HG03025 (cell line): ENCODE measurements around the gene TANGO6.

Experiments
- ATAC-seq: cut with Tn5 transposase; IDR thresholded peaks from one replicate; pipeline ENCODE4 v1.9.1; 2021; ENCODE audit warnings: mild to moderate bottlenecking, moderate library complexity; ENCODE audit not compliant: unreplicated experiment, low FRiP score

Gene TANGO6

DNA sequence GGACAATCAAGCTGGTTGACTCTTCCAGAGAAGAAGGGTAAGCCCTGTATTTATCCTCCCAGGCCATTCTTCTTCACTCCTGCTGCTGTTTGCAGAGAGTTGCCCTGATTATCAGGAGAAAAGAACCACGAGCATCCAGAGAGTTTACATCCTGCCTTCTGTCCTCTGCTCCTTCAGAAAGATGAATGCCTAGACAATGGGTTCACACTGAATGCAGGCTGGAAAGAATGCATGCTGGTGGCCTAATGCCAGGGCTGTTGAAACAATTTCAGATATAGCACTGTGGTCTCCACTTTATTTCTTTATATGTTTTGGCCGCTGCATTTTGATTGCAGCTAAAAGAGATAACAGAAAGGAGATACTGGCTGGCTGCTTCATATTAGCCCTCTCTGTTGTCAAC, 241.0 kb downstream of the TANGO6 start:
- ATAC-seq: no peak

DNA sequence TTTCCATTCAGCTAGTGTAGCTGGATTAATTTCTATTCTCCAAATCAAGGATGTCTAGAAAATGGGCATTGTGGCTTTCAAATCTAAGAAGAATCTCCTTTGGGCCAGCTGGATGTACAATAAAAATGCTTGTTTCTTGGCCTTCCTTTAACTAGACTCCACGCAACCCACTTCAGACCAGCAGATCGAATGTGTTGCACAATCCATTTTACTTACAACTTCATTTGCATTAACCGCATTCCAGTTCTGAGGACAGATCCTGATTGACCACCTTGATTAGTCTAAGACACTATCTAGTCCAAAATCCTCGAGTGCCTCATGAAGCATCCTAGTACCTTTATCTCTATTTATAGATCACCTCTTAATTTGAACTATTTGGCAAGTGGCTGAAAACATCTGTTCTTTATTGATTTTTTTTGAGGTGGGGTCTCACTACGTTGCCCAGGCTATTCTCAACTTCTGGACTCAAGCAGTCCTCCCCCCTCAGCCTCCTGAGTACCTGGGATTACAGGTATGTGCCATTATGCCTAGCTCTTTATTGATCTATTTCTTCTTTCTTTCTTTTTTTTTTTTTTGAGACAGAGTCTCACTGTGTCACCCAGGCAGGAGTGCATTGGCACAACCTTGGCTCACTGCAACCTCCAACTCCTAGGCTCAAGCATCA, 241.8 kb downstream of the TANGO6 start:
- ATAC-seq: no peak

DNA sequence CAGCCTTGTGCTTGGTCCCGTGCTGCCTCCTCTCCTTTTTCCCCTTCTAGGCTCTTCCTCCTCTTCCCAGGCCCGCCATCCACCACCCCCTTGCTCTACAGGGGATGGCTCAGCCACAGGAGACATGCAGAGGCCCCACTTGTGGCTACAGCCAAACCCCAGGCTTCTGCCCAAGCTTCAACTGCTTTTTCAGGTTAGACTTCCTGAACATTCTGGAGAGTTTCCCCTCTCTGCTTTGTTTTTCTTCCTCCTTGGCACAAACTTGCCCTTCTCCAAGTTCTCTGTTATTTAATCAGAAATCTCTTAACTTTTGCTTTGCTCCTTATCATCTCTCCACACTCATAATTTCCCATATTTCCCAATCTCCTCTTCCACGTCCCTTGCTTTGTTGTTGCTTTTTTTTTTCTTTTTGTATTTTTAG, 243.8 kb downstream of the TANGO6 start:
- no peak for ATAC-seq

DNA sequence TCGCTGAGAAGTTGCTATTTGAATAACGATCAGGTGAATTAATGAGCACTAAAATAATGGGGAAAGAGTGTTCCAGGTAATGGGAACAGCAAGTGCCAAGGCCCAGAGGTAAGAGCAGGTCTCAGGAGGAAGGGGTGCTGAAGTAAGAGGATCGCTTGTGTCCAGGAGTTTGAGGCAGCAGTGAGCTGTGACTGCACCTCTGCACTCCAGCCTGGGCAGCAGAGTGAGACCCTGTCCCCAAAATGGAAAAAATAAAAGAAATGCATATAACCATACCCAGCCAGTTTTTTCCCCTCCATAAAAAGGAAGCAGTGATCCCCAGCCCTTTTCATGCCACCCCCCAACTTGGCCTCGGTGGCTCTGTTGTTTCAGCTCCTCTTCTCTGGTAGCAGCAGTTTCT, 245.4 kb downstream of the TANGO6 start:
- no peak for ATAC-seq

DNA sequence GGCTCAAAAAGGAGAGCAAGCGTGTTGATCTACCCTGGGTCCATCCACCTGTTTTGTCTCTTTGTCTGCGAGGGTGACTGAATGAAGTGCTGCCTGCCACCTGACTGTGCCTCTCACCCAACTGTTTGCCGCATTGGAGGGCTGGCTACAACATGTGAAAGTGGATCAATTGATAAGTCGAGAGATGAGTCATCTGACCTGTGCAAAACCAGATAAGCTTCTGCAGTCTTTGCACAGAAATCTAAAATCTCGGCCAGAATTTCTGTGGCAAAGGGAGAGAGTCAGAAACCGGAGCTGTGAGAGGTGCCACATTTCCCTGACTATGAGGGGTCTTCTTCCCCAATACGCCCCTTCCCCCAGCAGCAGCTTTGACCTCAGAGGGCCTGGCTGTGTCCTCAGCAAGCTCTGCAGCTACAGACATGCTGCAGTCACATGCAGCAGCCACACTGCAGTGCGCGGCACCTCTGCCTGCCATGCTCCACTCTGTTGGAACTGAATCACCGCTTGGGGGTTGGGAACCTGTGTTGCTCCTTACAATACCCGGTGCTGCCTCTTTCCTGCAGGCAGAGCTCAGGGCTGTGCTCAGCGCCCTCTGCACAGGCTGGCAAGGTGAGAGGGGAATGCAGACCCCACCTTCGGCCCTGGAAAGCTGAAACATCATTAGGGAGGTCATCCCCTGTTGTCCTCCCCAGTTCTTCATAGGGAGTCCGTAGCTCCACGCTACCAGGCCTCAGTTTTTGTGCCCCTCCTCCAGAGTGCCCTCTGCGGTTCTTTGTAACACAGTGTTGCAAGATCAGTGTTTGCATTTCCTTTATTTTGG, 246.0 kb downstream of the TANGO6 start:
- no peak for ATAC-seq

DNA sequence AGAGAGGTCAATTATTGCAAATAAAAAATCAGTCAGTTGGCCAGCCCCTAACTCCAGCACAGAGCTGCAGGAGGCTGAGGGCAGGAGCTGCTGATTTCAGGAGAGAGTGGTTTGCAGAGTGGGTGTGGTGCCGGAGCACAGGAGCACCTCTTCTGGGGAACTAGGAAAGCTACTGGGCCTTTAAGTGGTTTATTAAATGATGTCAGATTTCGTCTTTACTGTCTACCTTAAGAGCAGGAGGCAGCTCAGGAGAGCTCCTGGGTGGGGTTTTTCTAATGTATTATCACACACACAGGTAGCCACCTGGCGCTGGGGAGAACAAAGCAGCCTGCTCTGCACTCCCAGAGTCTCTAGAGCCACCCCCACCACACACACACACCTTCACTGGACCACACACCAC, 250.6 kb downstream of the TANGO6 start:
- ATAC-seq: no peak

DNA sequence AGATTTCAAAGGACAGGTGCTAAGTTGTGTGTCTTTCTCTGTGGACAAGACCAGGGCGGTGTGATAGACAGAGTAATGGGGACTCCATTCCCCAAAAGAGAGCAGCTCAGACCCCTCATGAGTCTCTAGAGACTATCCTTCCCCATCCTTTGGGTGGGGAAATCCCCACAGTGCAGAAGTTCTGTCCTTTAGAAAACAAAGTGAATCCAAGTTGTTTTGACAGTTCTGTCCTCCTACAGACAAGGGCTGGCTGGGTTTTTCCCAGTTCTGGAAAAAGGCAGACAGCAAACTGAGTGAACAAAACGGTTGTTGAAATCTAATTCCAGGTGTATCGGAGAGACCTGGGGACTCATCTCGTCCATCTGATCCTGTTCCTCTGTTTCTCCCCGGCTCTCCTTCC, 251.2 kb downstream of the TANGO6 start:
- ATAC-seq: no peak

DNA sequence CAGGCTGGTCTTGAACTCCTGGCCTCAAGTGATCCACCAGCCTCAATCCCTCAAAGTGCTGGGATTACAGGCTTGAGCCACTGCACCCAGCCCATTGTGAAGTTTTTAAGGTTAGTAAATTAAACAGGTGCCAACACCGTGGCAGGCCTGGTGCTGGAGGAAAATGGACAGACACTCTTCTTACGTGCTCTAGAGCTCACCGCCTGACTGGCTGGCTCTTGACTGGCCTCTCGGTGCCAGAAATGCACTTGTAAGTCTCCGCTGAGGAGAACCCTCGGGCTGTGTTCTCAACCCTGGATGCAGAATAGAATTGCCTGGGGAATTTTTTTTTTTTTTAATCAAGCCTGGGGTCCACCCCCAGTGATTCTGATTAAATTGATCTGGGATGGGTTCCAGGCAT, 251.9 kb downstream of the TANGO6 start:
- no peak for ATAC-seq

DNA sequence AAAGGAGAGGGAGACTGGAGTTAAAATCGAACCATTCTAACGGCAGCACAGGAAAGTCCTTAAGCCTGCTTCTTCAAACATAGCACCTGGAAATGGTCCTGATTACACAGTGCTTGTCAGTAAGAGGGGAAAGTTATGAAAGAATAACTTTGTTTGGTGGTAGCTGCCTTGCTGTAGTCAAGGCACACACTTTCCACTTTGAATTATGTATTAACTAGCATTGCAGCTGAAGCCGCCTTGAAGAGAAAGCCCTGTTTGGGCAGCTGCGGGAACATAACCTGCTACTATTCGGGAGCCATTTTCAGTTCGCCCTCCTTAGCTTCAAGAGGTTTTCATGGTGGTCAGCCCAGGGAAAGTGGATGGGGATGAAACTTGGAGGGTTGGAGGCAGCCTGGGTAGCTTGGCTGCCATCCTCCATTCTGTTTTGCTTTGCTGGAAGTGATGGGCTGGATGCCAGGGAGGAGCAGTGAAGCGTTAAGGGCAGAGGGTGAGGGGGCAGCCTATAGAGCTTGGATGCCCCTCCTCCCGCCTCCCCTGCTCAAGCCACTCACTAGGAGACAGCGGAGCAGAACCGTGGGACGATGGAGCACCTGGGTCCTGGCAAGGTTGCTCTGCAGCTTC, 256.9 kb downstream of the TANGO6 start:
- no peak for ATAC-seq

DNA sequence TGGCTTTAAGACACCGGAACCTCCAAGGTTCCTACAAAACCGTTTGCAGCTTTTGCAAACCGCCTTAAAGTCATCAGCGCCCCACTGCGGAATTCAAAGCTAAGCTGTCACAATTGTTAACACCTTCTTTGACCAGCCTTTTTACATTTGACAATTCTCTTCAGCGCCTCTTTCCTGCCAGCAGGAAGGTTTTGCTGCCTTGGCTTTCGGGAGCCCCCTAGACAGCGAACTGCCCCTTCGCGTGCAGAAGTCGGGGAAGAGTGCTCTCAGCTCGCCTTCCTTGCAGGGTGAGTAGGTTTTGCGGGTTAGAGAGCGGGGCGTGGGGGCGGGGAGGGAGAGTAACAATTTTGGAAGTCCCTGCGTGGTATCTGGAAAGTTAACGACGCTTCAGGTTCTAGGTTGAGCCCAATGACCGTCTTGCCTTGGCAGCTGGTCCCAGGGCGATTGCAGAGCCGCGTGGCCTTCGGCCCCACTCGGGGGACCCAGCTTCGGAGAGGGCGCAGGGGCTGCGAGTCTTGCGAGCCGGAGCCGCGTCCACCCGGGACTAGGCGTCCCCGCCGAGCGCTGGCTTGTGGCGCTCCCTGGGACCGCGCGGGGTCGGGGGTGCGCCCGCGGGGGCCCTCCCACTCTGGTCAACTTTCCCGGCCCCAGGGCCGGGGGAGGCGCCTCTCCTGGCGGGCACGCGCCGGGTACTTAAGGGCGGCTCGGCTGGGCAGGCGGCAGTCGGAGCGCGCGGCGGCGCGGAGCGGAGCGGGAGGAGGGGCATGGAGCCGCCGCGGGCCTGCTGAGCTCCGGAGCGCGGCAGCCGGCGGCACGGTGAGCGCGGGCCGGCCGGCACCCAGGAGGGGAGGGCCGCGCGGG, 262.4 kb downstream of the TANGO6 start, which contains the start of gene HAS3:
HAS3 (plus strand) TSS at position 153 of the 861 bp plus-strand sequence. CDS start 3,743 bp downstream, outside the sequence.
- ATAC-seq: no peak

DNA sequence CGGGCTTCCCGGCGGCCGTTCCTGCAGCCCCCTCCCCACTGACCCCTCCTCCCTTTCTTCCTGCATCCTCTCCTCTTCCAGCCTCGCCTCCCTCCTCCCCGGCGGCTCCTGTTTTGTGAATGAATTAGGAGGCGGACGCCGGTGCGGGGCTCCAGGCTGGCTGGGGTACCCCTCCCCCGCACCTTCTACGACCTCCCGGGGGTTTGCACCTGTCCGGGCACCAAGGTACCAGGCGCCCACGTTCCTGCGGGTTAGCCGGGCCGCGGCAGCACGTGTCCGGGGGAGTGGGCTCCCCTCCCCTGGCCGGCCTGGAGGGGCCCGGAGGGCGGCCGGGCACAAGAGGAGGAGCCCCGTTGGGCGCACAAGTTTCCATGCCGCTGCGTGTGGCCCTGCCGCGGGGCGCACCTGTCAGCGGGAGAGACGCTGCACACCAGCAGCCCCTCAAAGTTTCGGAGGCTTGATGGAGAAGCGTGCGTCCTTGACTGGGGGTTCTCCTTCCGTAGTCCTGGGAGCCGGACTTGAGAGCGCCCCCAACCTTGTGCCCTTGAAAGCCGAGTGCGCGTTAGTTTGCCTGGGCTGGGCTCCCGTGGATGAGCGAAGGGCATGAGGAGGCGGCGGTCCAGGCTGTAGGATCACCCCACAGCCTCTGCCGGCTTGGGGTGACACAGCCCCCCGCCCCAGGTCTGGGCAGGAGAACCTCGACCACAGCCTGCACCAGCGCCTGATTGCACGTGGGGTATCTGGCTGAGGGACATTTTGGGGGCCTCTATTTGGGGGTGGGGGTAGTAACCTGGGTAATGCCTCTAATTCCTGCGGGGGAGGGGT, 263.4 kb downstream of the TANGO6 start:
- no peak for ATAC-seq

DNA sequence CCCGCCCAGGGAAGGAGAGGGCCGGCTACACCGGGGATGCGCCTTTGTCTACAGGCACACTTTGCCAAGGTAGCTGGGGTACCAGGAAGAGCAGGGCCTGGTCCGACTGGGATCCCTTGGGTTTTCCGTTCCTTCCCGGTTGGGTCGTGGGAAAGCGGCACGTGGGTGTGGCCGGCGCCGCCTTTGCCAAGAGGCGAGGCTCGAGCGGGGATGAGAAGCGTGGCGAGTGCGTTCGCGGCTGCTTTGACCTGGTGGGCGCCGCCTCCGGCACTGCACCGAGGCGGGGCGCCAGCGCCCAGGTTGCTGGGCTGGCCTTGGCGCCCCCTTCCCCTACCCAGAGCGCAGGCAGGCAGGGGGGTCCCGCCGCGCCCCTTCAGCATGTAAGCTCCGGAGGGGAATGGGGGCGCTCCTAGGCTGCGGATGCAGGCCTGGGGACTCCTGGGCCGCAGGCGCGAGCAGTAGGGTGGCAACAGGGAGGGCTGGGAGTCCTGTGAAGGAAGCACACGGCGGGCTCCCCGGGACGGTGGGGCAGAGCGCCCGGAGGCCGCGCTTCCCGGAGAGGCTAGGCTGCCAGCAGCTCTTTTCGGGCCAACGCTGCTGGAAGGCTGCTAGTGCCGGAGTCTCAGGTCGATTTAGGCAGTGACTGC, 264.1 kb downstream of the TANGO6 start:
- ATAC-seq: no peak

DNA sequence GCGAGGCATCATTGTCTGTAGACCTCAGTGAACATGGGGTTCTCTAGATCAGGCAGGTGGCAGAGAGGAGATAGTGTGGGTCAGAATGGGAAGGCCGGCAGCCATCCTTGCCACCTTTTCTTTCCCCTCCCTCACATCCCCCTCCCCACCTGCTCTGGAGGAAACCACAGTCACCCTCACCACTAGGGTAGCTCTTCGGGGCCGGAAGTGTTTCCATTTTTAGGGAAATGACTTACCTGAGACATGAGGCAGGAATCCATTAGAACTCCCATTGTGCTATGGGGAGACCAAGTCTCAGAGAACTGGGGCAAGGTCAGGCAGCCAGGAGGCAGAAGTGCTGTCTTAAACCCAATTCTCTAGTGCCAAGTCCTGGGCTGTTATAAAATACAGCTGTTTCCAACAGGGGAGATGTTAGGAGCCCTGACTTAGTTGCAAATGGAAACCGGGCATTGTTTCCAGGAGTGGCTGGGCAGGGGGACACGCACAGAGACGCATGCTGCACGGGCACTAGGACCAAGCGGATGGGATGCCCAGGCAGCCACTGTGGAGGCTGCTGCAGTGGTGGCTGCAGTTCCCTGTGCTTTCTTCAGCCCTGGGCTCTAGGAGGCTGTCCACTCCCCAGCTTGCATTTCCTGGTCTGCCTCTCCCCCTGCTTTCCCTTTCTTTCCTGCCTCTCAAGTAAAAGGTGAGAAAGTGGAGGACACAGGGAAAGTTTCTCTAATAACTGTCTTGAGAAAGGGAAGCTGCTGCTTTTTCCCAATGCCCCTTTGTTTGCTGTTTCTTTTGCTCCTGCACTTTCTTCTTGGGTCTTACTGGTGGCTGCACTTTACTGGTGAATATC, 265.0 kb downstream of the TANGO6 start:
- no peak for ATAC-seq

DNA sequence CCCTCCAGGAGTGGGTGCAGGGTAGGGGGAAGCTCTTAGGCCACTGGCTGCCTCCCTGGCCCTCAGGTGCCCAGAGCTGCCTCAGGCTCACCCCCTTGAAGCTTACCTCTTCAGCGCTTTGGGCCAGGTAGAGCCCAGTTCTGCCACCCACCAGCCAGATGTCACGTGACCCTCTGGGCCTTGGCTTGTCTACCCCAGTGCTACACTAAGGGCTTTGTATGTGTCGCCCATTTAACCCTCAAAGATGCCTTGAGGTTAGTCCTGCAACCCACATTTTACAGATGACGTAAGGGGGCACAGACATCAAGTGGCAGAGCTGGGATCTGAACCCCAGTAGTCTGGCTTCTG, 265.5 kb downstream of the TANGO6 start:
- no peak for ATAC-seq

DNA sequence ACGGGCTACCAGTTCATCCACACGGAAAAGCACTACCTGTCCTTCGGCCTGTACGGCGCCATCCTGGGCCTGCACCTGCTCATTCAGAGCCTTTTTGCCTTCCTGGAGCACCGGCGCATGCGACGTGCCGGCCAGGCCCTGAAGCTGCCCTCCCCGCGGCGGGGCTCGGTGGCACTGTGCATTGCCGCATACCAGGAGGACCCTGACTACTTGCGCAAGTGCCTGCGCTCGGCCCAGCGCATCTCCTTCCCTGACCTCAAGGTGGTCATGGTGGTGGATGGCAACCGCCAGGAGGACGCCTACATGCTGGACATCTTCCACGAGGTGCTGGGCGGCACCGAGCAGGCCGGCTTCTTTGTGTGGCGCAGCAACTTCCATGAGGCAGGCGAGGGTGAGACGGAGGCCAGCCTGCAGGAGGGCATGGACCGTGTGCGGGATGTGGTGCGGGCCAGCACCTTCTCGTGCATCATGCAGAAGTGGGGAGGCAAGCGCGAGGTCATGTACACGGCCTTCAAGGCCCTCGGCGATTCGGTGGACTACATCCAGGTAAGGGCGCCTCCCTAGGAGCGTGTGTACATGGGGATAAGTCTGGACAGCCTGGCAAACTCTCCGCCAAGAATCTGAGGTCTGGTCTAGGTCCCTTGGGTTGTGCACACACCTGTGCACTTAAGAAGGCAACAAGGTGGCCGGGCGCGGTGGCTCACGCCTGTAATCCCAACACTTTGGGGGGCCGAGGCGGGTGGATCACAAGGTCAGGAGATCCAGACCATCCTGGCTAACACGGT, 266.3 kb downstream of the TANGO6 start:
- no peak for ATAC-seq

DNA sequence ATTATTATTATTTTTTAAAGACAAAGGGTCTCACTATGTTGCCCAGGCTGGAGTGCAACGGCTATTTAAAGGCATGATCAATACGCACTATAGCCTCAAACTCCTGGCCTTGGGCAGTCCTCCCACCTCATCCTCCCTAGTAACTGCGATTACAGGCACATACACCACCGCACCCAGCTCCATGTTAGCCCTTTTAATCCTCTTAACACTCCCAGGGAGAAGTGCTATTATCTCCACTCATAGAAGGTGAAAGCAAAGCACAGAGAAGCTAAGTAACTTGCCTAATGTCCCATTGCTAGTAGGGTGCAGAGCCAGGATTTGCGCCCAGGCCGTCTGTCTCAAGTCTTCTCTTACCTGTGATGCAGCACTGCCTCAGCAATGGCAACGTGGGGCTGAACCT, 267.1 kb downstream of the TANGO6 start:
- no peak for ATAC-seq

DNA sequence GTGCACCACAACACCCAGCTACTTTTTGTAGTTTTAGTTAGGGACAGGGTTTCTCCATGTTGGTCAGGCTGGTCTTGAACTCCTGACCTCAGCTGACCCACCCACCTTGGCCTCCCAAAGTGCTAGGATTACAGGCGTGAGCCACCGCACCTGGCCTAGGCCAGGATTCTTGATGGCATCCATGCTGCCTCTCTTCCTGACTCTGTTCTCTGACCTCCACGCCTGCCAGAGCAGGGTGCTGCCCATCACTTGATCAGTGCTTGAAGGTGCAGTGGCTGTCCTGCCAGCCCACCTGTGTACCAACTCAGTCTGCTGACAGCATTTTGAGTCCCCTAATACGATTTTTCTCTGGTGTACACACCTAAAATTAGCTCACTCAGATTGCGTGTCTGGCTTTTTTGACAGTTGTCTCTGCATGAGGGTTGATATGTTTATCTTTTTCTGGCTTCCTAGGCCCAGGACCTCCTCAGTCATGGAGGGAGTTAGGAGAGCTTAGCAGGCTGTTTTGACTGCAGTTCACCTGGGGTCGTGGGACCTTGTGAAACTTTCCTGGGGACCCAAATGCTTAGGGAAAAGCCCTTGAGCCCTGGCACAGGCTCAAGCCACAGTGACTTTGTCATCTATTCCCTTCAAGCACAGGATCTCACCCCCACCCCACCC, 268.0 kb downstream of the TANGO6 start:
- no peak for ATAC-seq
